Mesenchymal stem cell (in vitro differentiated cells and primary cell): Measurements from ENCODE around the gene BCL2.

Experiments used
- DNase-seq: peaks from one replicate; pipeline ENCODE4 v3.0.0-alpha.2; 2013
- H2AFZ ChIP-seq: one replicate; pipeline ENCODE4 v1.6.1; 2013; ENCODE audit warnings: low read depth, mild to moderate bottlenecking, control low read depth, inconsistent platforms, low read length, moderate library complexity
- H2AK5ac ChIP-seq: 2 replicates; pipeline ENCODE4 v1.6.1; 2013; ENCODE audit warnings: low read length, moderate library complexity, mild to moderate bottlenecking, inconsistent platforms; ENCODE audit not compliant: severe bottlenecking
- H2BK120ac ChIP-seq: one replicate; pipeline ENCODE4 v1.6.1; 2013; ENCODE audit warnings: low read depth, mild to moderate bottlenecking, inconsistent platforms, low read length, moderate library complexity
- H2BK12ac ChIP-seq, 2 experiments: one replicate each; pipeline ENCODE4 v1.6.1; 2013; ENCODE audit warnings: inconsistent platforms in 2 of 2, low read length in 2 of 2, mild to moderate bottlenecking in 2 of 2, moderate library complexity in 2 of 2, control low read depth in 1 of 2
- H2BK15ac ChIP-seq: one replicate; pipeline ENCODE4 v1.6.1; 2013; ENCODE audit warnings: mild to moderate bottlenecking, low read depth, inconsistent platforms; ENCODE audit not compliant: poor library complexity, severe bottlenecking
- H2BK5ac ChIP-seq: 2 replicates; pipeline ENCODE4 v1.6.1; 2013; ENCODE audit warnings: low read depth, mild to moderate bottlenecking, low read length, control low read depth, inconsistent platforms; ENCODE audit not compliant: poor library complexity, severe bottlenecking
- H3K14ac ChIP-seq, 2 experiments: one replicate each; pipeline ENCODE4 v1.6.1; 2013; ENCODE audit warnings: inconsistent platforms in 2 of 2, low read length in 2 of 2, control low read depth in 1 of 2, mild to moderate bottlenecking in 1 of 2, moderate library complexity in 1 of 2
- H3K18ac ChIP-seq, 2 experiments: one replicate each; pipeline ENCODE4 v1.6.1; 2013; ENCODE audit warnings: inconsistent platforms in 2 of 2, low read length in 2 of 2, control low read depth in 1 of 2, low read depth in 1 of 2, mild to moderate bottlenecking in 1 of 2
- H3K23ac ChIP-seq, 2 experiments: one replicate each; pipeline ENCODE4 v1.6.1; 2013; ENCODE audit warnings: inconsistent platforms in 2 of 2, low read length in 2 of 2, mild to moderate bottlenecking in 2 of 2, moderate library complexity in 2 of 2, control low read depth in 1 of 2
- H3K27ac ChIP-seq: 2 replicates; pipeline ENCODE4 v1.5.1; 2013; ENCODE audit warnings: mild to moderate bottlenecking, moderate library complexity, low read length, control low read depth, inconsistent platforms; ENCODE audit not compliant: poor library complexity, severe bottlenecking
- H3K27me3 ChIP-seq, 2 experiments: 2 replicates each; pipeline versions ENCODE4 v1.6.1 to v1.7.0; 2013; ENCODE audit warnings: low read length in 2 of 2, mild to moderate bottlenecking in 2 of 2, moderate library complexity in 2 of 2, control low read depth in 1 of 2, inconsistent platforms in 1 of 2; ENCODE audit not compliant: control insufficient read depth in 1 of 2, insufficient read depth in 1 of 2
- H3K36me3 ChIP-seq, 2 experiments: 2 replicates each; pipeline versions ENCODE4 v1.6.1 to v1.7.0; 2013; ENCODE audit warnings: low read length in 2 of 2, control low read depth in 1 of 2, inconsistent platforms in 1 of 2, low read depth in 1 of 2, mild to moderate bottlenecking in 1 of 2; ENCODE audit not compliant: insufficient read depth in 2 of 2, control insufficient read depth in 1 of 2
- H3K4ac ChIP-seq, 2 experiments: one replicate each; pipeline ENCODE4 v1.6.1; 2013; ENCODE audit warnings: inconsistent platforms in 2 of 2, low read length in 2 of 2, mild to moderate bottlenecking in 2 of 2, moderate library complexity in 2 of 2, control low read depth in 1 of 2, low read depth in 1 of 2
- H3K4me1 ChIP-seq: 2 replicates; pipeline ENCODE4 v1.6.1; 2013; ENCODE audit warnings: low read depth, low read length, control low read depth; ENCODE audit not compliant: control insufficient read depth, insufficient read depth
- H3K4me2 ChIP-seq: 2 replicates; pipeline ENCODE4 v1.6.1; 2013; ENCODE audit warnings: low read length, mild to moderate bottlenecking, inconsistent platforms; ENCODE audit not compliant: poor library complexity, severe bottlenecking
- H3K4me3 ChIP-seq, 2 experiments: 2 replicates each; pipeline versions ENCODE4 v1.5.1 to v1.7.0; 2013; ENCODE audit warnings: low read length in 2 of 2, mild to moderate bottlenecking in 2 of 2, control low read depth in 1 of 2, low read depth in 1 of 2; ENCODE audit not compliant: insufficient read depth in 1 of 2
- H3K79me1 ChIP-seq: replicated peaks from 2 replicates; pipeline ENCODE4 v1.6.1; 2013; ENCODE audit warnings: mild to moderate bottlenecking, control low read depth, low read length, inconsistent platforms; ENCODE audit not compliant: poor library complexity, severe bottlenecking
- H3K9ac ChIP-seq: 2 replicates; pipeline ENCODE4 v1.7.0; 2013; ENCODE audit warnings: mild to moderate bottlenecking, low read length, moderate library complexity
- H3K9me3 ChIP-seq: 2 replicates; pipeline ENCODE4 v1.7.0; 2013; ENCODE audit warnings: mild to moderate bottlenecking, low read length; ENCODE audit not compliant: control insufficient read depth
- H4K8ac ChIP-seq: one replicate; pipeline ENCODE4 v1.6.1; 2013; ENCODE audit warnings: inconsistent platforms, mild to moderate bottlenecking, low read length, moderate library complexity
- H4K91ac ChIP-seq: one replicate; pipeline ENCODE4 v1.6.1; 2013; ENCODE audit warnings: mild to moderate bottlenecking, low read length, inconsistent platforms
- WGBS: methylation state at CpG from one replicate; pipeline ENCODE4 v1.1.7; 2013; ENCODE audit warnings: mixed read lengths; 5-methylcytosine and 5-hydroxymethylcytosine counted together

The BCL2 gene

GRCh38 chr18:63339920-63340484 is 20.4 kb upstream of the BCL2 start:
- 29% methylated on average over 2 of the region's 4 CpGs for WGBS
- no peaks in the 10 kb centered on the region for H3K27me3 ChIP-seq

DNA sequence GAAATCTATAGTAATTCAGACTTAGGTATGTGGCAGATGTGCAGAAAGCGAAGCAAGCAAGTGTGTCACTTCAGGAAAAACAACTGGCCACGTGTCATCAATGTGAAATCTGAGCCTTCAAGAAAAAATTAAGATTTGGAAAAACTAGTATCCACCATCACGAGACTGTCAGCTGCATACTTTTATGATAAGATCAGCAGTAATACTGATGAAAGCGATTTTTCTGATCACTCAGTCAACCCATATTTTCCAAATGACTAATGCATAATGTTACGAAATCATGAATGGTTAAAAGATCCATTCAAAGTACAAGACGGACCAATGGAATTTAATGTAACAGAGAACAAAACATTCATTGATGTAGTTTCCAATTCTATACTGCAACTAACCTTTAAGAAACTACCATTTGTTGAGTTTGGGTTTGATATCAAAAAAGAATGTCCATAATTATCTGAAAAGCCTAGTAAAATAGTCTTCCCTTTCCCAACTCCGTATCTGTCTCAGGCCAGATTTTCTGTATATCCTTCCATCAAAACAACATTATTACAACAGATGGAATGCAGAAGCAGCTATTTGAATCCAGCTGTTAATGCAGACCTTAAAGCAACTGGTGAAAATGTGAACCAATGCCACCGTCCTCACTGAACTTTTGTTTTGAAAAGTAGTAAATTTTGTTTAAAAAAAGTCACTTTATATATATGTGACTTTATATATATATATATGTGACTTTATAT is 17.0 kb upstream of the BCL2 start:
- peak; percentile 90 for DNase-seq
- Histone ChIP-seq H3K23ac (no peak overlapping the region), H2BK120ac (no peak overlapping the region), H3K14ac (no peak overlapping the region), H3K4me1 (peaks cover 3% of the 10 kb centered on the region), H2BK15ac (no peak overlapping the region), H3K36me3 (peaks cover 30 to 83% of the 10 kb centered on the region in 2 experiments), H2AFZ (no peak overlapping the region), H3K4me3 (peak overlapping the region in 1 of 2 experiments; percentile 55), H3K27ac (peak overlapping the region; percentile 89), H2BK12ac (no peak overlapping the region), H2AK5ac (no peak overlapping the region), H3K9me3 (no peaks in the 10 kb centered on the region), H4K91ac (no peak overlapping the region), H3K27me3 (no peaks in the 10 kb centered on the region), H3K4ac (no peak overlapping the region), H4K8ac (no peak overlapping the region), H3K18ac (peak overlapping the region in 1 of 2 experiments; percentile 38), H3K9ac (peak overlapping the region; percentile 76), H3K4me2 (no peak overlapping the region), H3K79me1 (peaks cover 13% of the 10 kb centered on the region), H2BK5ac (no peak overlapping the region)
- WGBS, result 36% methylated on average over 3 of the region's 8 CpGs

More at GRCh38 chr18:63339920-63340484, 20.4 kb upstream of the BCL2 start:
- H3K4me3 ChIP-seq, result no peak overlapping the region
- peak; percentile 49 for DNase-seq
- peak overlapping the region; percentile 54 for H3K9ac ChIP-seq
- H3K36me3 ChIP-seq, result peaks cover 28 to 85% of the 10 kb centered on the region in 2 experiments
- no peak overlapping the region for H3K4ac ChIP-seq
- peaks cover 12% of the 10 kb centered on the region for H3K79me1 ChIP-seq
- no peak overlapping the region for H3K27ac ChIP-seq
- H4K8ac ChIP-seq, result no peak overlapping the region
- no peak overlapping the region for H4K91ac ChIP-seq
- no peak overlapping the region for H3K18ac ChIP-seq
- no peak overlapping the region for H3K23ac ChIP-seq
- H3K4me1 ChIP-seq, result peaks cover 3% of the 10 kb centered on the region
- H3K9me3 ChIP-seq, result no peaks in the 10 kb centered on the region
- H3K4me2 ChIP-seq, result no peak overlapping the region
- H2BK120ac ChIP-seq, result no peak overlapping the region
- no peak overlapping the region for H2AK5ac ChIP-seq
- no peak overlapping the region for H2BK5ac ChIP-seq
- H2BK15ac ChIP-seq, result no peak overlapping the region
- H2AFZ ChIP-seq, result no peak overlapping the region
- no peak overlapping the region for H3K14ac ChIP-seq
- no peak overlapping the region for H2BK12ac ChIP-seq

GRCh38 chr18:63331105-63331504 is 11.5 kb upstream of the BCL2 start:
- no peak overlapping the region for H3K4me3 ChIP-seq
- peaks cover 24 to 69% of the 10 kb centered on the region in 2 experiments for H3K36me3 ChIP-seq
- H3K4me2 ChIP-seq, result no peak overlapping the region
- no peak overlapping the region for H3K14ac ChIP-seq
- no peak overlapping the region for H2AK5ac ChIP-seq
- H3K79me1 ChIP-seq, result peaks cover 10% of the 10 kb centered on the region
- no peak for DNase-seq
- H3K4me1 ChIP-seq, result peaks cover 3% of the 10 kb centered on the region
- H2AFZ ChIP-seq, result no peak overlapping the region
- H4K91ac ChIP-seq, result no peak overlapping the region
- H4K8ac ChIP-seq, result no peak overlapping the region
- H2BK15ac ChIP-seq, result no peak overlapping the region
- H3K18ac ChIP-seq, result no peak overlapping the region
- H3K23ac ChIP-seq, result no peak overlapping the region
- H3K9me3 ChIP-seq, result no peaks in the 10 kb centered on the region
- no peak overlapping the region for H2BK12ac ChIP-seq
- H2BK120ac ChIP-seq, result no peak overlapping the region
- H3K4ac ChIP-seq, result no peak overlapping the region
- 97% methylated on average over 4 of the region's 4 CpGs for WGBS
- H2BK5ac ChIP-seq, result no peak overlapping the region
- H3K27me3 ChIP-seq, result no peaks in the 10 kb centered on the region
- no peak overlapping the region for H3K27ac ChIP-seq
- H3K9ac ChIP-seq, result no peak overlapping the region

DNA sequence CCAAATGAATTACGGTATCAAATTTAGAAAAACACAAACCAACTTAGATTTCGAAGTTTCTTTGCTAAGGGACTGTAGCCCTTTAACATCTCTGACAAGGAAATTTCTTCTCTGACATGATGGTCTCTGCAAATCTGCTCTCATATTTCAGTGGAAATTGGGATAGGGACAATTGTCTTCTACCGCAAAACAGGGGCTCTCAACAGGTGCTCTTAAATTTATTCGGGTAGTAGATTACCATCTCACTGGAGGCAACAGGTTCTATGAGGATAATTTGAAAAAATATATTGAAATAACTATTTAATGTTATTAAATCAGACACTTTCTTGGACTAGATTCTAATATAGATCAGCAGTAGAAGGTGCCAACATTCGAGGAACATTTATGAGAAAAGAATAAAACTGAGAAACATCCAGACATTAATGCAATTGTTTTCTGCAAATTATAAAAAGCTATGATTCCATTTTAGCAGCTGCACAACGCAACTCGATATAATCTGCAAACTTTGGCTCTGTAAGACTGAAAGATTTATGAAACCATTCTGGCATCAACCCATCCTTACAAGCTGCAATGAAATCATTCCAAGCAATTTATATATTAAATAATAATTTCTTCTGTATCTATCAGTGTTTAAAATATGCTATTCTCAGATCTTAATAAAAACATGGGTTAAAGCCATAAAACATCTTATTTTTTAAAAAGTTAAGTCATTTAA is 10.0 kb upstream of the BCL2 start:
- peak overlapping the region; percentile 9 for H3K9ac ChIP-seq
- no peaks in the 10 kb centered on the region for H3K27me3 ChIP-seq
- H2BK5ac ChIP-seq, result no peak overlapping the region
- no peak overlapping the region for H2BK12ac ChIP-seq
- 100% methylated on average over 5 of the region's 7 CpGs for WGBS
- no peak overlapping the region for H2BK15ac ChIP-seq
- no peak overlapping the region for H3K4ac ChIP-seq
- DNase-seq, result no peak
- no peak overlapping the region for H3K14ac ChIP-seq
- H3K18ac ChIP-seq, result no peak overlapping the region
- H3K9me3 ChIP-seq, result no peaks in the 10 kb centered on the region
- H3K23ac ChIP-seq, result no peak overlapping the region
- no peak overlapping the region for H4K8ac ChIP-seq
- H3K4me3 ChIP-seq, result no peak overlapping the region
- H3K27ac ChIP-seq, result no peak overlapping the region
- H2AFZ ChIP-seq, result no peak overlapping the region
- no peak overlapping the region for H2BK120ac ChIP-seq
- peaks cover 21 to 56% of the 10 kb centered on the region in 2 experiments for H3K36me3 ChIP-seq
- peaks cover 2% of the 10 kb centered on the region for H3K4me1 ChIP-seq
- no peak overlapping the region for H3K4me2 ChIP-seq
- no peak overlapping the region for H2AK5ac ChIP-seq
- peaks cover 5% of the 10 kb centered on the region for H3K79me1 ChIP-seq
- H4K91ac ChIP-seq, result no peak overlapping the region
